Neuronal stem cell (in vitro differentiated cells): ENCODE measurements around the gene TTC13.

ENCODE experiments used
- DNase-seq: peaks from one replicate; pipeline ENCODE4 v3.0.0-alpha.2; 2013; ENCODE audit warnings: low spot score
- H2AFZ ChIP-seq: one replicate; pipeline ENCODE4 v1.6.1; 2013; ENCODE audit warnings: mild to moderate bottlenecking, low read length, inconsistent platforms
- H2AK5ac ChIP-seq: 2 replicates; pipeline ENCODE4 v1.6.1; 2013; ENCODE audit warnings: low read depth, mild to moderate bottlenecking, inconsistent platforms, low read length, moderate library complexity, mixed read lengths
- H2BK120ac ChIP-seq: 2 replicates; pipeline ENCODE4 v1.6.1; 2013; ENCODE audit warnings: low read depth, mild to moderate bottlenecking, inconsistent platforms, low read length, moderate library complexity, mixed read lengths
- H2BK12ac ChIP-seq: one replicate; pipeline ENCODE4 v1.6.1; 2013; ENCODE audit warnings: low read length, inconsistent platforms
- H2BK15ac ChIP-seq: 2 replicates; pipeline ENCODE4 v1.6.1; 2013; ENCODE audit warnings: mild to moderate bottlenecking, low read length, inconsistent platforms, mixed read lengths
- H2BK5ac ChIP-seq: one replicate; pipeline ENCODE4 v1.6.1; 2013; ENCODE audit warnings: inconsistent platforms, mild to moderate bottlenecking, low read length, moderate library complexity
- H3K14ac ChIP-seq: one replicate; pipeline ENCODE4 v1.6.1; 2013; ENCODE audit warnings: low read length, inconsistent platforms
- H3K18ac ChIP-seq: 2 replicates; pipeline ENCODE4 v1.6.1; 2013; ENCODE audit warnings: low read length, inconsistent platforms
- H3K23ac ChIP-seq: 2 replicates; pipeline ENCODE4 v1.6.1; 2013; ENCODE audit warnings: low read depth, mild to moderate bottlenecking, mixed read lengths, low read length, inconsistent platforms; ENCODE audit not compliant: poor library complexity
- H3K27ac ChIP-seq: replicated peaks from 3 replicates; pipeline ENCODE4 v1.5.1; 2013; ENCODE audit warnings: low read length, inconsistent platforms
- H3K27me3 ChIP-seq, 3 experiments: 2 replicates each; pipeline ENCODE4 v1.6.1; 2013; ENCODE audit warnings: low read length in 3 of 3, mild to moderate bottlenecking in 2 of 3, inconsistent platforms in 1 of 3, low read depth in 1 of 3, mixed read lengths in 1 of 3, moderate library complexity in 1 of 3; ENCODE audit not compliant: control insufficient read depth in 3 of 3, insufficient read depth in 3 of 3
- H3K36me3 ChIP-seq, 2 donors: replicated peaks in 1 of 2; 2 replicates each; pipeline ENCODE4 v1.6.1; 2013; ENCODE audit warnings: low read length in 2 of 2; ENCODE audit not compliant: control insufficient read depth in 2 of 2, insufficient read depth in 2 of 2
- H3K4ac ChIP-seq: 2 replicates; pipeline ENCODE4 v1.6.1; 2013; ENCODE audit warnings: inconsistent platforms, mild to moderate bottlenecking, low read length, moderate library complexity
- H3K4me1 ChIP-seq, 2 donors: 1 replicate in 1 of 2; 2 replicates in 1 of 2; pipeline ENCODE4 v1.6.1; 2013; ENCODE audit warnings: low read length in 2 of 2, low read depth in 1 of 2; ENCODE audit not compliant: control insufficient read depth in 2 of 2, insufficient read depth in 1 of 2
- H3K4me2 ChIP-seq: one replicate; pipeline ENCODE4 v1.6.1; 2013; ENCODE audit warnings: mild to moderate bottlenecking, low read length, inconsistent platforms; ENCODE audit not compliant: insufficient read depth, poor library complexity, severe bottlenecking
- H3K4me3 ChIP-seq, 2 donors: 2 replicates each; pipeline ENCODE4 v1.5.1; 2013; ENCODE audit warnings: low read length in 2 of 2, mild to moderate bottlenecking in 2 of 2, inconsistent platforms in 1 of 2, moderate library complexity in 1 of 2
- H3K79me1 ChIP-seq: one replicate; pipeline ENCODE4 v1.6.1; 2013; ENCODE audit warnings: low read depth, mild to moderate bottlenecking, inconsistent platforms, low read length, moderate library complexity
- H3K9ac ChIP-seq: one replicate; pipeline ENCODE4 v1.6.1; 2013; ENCODE audit warnings: mild to moderate bottlenecking, low read depth, low read length, inconsistent platforms; ENCODE audit not compliant: poor library complexity
- H3K9me3 ChIP-seq, 2 donors: replicated peaks in 1 of 2; 2 replicates each; pipeline versions ENCODE3 to v1.6.1; 2013; ENCODE audit warnings: low read length in 2 of 2, mild to moderate bottlenecking in 2 of 2, inconsistent platforms in 1 of 2, low read depth in 1 of 2, mixed read lengths in 1 of 2, moderate library complexity in 1 of 2; ENCODE audit not compliant: control insufficient read depth in 2 of 2, insufficient read depth in 1 of 2
- H4K8ac ChIP-seq: one replicate; pipeline ENCODE4 v1.6.1; 2013; ENCODE audit warnings: low read depth, mild to moderate bottlenecking, inconsistent platforms, low read length, moderate library complexity
- H4K91ac ChIP-seq: one replicate; pipeline ENCODE4 v1.6.1; 2013; ENCODE audit warnings: low read length, low read depth, mild to moderate bottlenecking, inconsistent platforms; ENCODE audit not compliant: poor library complexity
- WGBS, 2 donors: extraction: QIAGEN DNeasy Blood & Tissue Kit; methylation state at CpG; one replicate each; pipeline ENCODE4 v1.1.7; 2013; ENCODE audit warnings: missing lambda C conversion rate in 2 of 2, mixed read lengths in 1 of 2; ENCODE audit not compliant: insufficient read length in 2 of 2, insufficient replicate concordance in 1 of 2; ENCODE audit errors: extremely low coverage in 2 of 2; 5-methylcytosine and 5-hydroxymethylcytosine counted together

Gene TTC13

DNA sequence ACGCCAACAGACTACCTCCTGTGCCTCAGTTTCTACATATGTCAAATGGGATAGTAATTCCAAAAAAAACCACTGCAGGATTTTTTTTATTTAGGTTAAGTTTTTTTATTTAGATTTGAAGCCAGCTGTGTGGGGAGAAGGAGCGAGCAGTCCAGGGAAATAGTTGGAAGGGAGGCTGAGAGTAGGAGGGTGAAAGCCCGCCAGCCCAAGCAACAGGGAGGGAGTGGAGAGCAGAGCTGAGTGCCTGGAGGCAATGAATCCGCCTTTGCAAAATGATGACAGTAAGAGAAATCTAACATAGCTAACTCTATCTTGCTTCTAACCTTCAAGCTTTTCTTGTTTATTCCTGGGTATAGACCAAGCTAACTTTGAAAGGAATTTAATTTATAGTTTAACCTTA lies 94.7 kb downstream of the TTC13 start:
- Histone ChIP-seq H2BK12ac (no peak overlapping the region), H3K79me1 (no peaks in the 10 kb centered on the region), H4K91ac (no peak overlapping the region), H3K4me1 (peaks cover 4 to 9% of the 10 kb centered on the region in 2 donors), H3K9me3 (peaks cover 3 to 12% of the 10 kb centered on the region in 2 donors), H3K9ac (no peak overlapping the region), H3K4me3 (no peak overlapping the region), H3K23ac (no peak overlapping the region), H3K36me3 (no peaks in the 10 kb centered on the region), H4K8ac (no peak overlapping the region), H2BK15ac (no peak overlapping the region), H3K14ac (no peak overlapping the region), H3K27me3 (no peaks in the 10 kb centered on the region), H3K18ac (no peak overlapping the region), H2BK5ac (no peak overlapping the region), H3K4me2 (no peak overlapping the region), H2AK5ac (no peak overlapping the region), H3K4ac (no peak overlapping the region), H2AFZ (no peak overlapping the region), H3K27ac (no peak overlapping the region), H2BK120ac (no peak overlapping the region)
- DNase-seq: no peak
- WGBS, 2 donors: no CpG with 5 or more reads among the region's 4 CpGs

DNA sequence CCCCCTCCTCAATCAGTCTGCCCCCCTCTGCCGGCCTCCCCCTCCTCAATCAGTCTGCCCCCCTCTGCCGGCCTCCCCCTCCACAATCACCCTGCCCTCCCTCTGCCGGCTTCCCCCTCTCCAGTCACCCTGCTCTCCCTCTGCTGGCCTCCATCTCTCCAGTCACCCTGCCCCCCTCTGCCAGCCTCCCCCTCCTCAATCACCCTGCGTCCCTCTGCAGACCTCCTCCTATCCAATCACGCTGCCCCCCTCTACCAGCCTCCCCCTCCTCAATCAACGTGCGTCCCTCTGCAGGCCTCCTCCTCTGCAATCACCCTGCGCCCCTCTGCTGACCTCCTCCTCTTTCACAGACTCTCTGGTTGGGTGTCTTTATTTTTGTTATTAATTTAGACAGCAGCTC lies 98.9 kb downstream of the TTC13 start:
- Histone ChIP-seq H2AFZ (peak overlapping the region; percentile 50), H2BK12ac (no peak overlapping the region), H2BK120ac (no peak overlapping the region), H3K36me3 (no peaks in the 10 kb centered on the region), H4K8ac (no peak overlapping the region), H3K4me1 (peaks cover 10 to 14% of the 10 kb centered on the region in 2 donors), H3K4me2 (no peak overlapping the region), H2BK15ac (peak overlapping the region; percentile 46), H3K4me3 (no peak overlapping the region), H3K9me3 (peaks cover 0 to 5% of the 10 kb centered on the region in 2 donors), H3K4ac (no peak overlapping the region), H3K14ac (no peak overlapping the region), H3K9ac (peak overlapping the region; percentile 25), H3K27ac (no peak overlapping the region), H3K23ac (no peak overlapping the region), H3K27me3 (no peaks in the 10 kb centered on the region), H3K18ac (peak overlapping the region; percentile 74), H2BK5ac (peak overlapping the region; percentile 21), H2AK5ac (no peak overlapping the region), H3K79me1 (no peaks in the 10 kb centered on the region), H4K91ac (no peak overlapping the region)
- no peak for DNase-seq
- WGBS, 2 donors: no CpG with 5 or more reads among the region's 8 CpGs

DNA sequence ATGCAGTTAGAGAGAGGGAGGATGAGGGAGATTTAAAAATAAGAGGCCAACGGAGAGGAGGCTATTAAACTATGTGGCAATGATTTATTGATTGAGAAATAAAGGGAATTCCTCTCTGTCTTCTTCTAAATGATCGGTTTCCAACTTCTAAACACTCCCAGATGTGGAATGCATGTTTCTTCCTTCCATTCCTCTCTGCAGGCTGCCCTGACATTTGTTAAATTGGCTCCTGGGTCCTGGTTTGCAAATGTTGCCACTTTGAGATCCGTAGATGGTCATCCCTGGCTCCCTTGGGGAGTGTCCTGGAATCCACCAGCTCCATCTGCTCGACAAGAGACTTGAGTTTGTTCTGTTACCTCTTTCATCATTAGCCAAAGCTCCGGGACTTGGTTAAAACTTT lies 100.1 kb downstream of the TTC13 start:
- Histone ChIP-seq H3K9ac (no peak overlapping the region), H3K4me3 (no peak overlapping the region), H2BK15ac (no peak overlapping the region), H3K4ac (no peak overlapping the region), H2AK5ac (no peak overlapping the region), H4K8ac (no peak overlapping the region), H3K23ac (no peak overlapping the region), H2AFZ (no peak overlapping the region), H4K91ac (no peak overlapping the region), H3K4me1 (peaks cover 10 to 14% of the 10 kb centered on the region in 2 donors), H3K4me2 (no peak overlapping the region), H3K79me1 (no peaks in the 10 kb centered on the region), H3K36me3 (no peaks in the 10 kb centered on the region), H2BK12ac (no peak overlapping the region), H2BK120ac (no peak overlapping the region), H3K27me3 (no peaks in the 10 kb centered on the region), H2BK5ac (no peak overlapping the region), H3K18ac (no peak overlapping the region), H3K9me3 (no peaks in the 10 kb centered on the region), H3K27ac (no peak overlapping the region), H3K14ac (no peak overlapping the region)
- WGBS, 2 donors: no CpG with 5 or more reads among the region's 5 CpGs
- DNase-seq: no peak

DNA sequence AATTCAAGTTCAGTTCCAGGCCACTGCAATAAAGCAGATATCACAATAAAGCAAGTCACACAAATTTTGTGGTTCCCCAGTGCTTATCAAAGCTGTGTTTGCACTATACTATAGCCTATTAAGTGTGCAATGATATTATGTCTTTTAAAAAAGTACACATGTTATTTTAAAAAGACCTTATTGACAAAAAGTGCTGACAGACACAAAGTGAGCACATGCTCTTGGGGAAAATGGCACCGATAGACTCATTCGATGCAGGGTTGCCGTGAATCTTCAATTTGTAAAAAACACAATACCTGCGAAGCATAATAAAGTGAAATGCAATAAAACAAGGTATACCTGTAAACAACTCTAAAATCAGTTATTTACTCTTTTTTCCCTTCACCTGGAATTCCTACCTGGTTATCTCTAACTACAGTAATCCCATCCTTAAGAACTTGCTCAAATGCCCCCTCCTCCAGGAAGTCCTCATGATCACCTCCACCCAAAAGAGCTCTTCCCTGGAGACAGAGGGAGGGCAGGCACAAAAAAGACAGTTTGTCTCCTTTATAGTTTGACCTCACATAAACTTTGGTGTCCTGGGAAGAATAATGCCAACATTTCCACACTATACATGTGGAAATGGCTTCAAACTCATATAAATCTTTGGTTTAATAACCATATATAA lies 100.6 kb downstream of the TTC13 start:
- H3K4me3 ChIP-seq: no peak overlapping the region
- H3K9me3 ChIP-seq: no peaks in the 10 kb centered on the region
- no peak overlapping the region for H4K8ac ChIP-seq
- H2BK12ac ChIP-seq: no peak overlapping the region
- DNase-seq: no peak
- H2AK5ac ChIP-seq: no peak overlapping the region
- H3K4me2 ChIP-seq: no peak overlapping the region
- no peak overlapping the region for H3K14ac ChIP-seq
- no peak overlapping the region for H3K4ac ChIP-seq
- no peak overlapping the region for H2BK120ac ChIP-seq
- no peaks in the 10 kb centered on the region for H3K27me3 ChIP-seq
- H3K4me1 ChIP-seq: peaks cover 10 to 14% of the 10 kb centered on the region in 2 donors
- WGBS, 2 donors: no CpG with 5 or more reads among the region's 4 CpGs
- no peak overlapping the region for H2AFZ ChIP-seq
- H3K27ac ChIP-seq: no peak overlapping the region
- H3K36me3 ChIP-seq: no peaks in the 10 kb centered on the region
- H2BK5ac ChIP-seq: no peak overlapping the region
- H2BK15ac ChIP-seq: no peak overlapping the region
- no peak overlapping the region for H3K23ac ChIP-seq
- no peak overlapping the region for H3K18ac ChIP-seq
- H3K79me1 ChIP-seq: no peaks in the 10 kb centered on the region
- no peak overlapping the region for H3K9ac ChIP-seq
- no peak overlapping the region for H4K91ac ChIP-seq
